SK-N-SH treated with all-trans-retinoic acid at 6 μM for 48 hours (cell line): ENCODE data around the gene GID8.

Experiments
- ATAC-seq: fragments of 200-7000 bp; cut with Tn5 transposase; 3 replicates; pipeline ENCODE4 v1.9.1; 2020; ENCODE audit warnings: mild to moderate bottlenecking, moderate library complexity
- ARNTL ChIP-seq: fragments of 450-650 bp; formaldehyde crosslinking; IDR thresholded peaks from 2 replicates; pipeline ENCODE4 v1.5.0; 2020; ENCODE audit warnings: low read depth, mild to moderate bottlenecking, moderate library complexity, borderline replicate concordance
- BACH2 ChIP-seq: fragments of 250-450 bp; sonication (Bioruptor Pico); IDR thresholded peaks from 2 replicates; pipeline ENCODE4 v1.9.0; 2021; ENCODE audit warnings: mild to moderate bottlenecking, borderline replicate concordance
- CREB5 ChIP-seq: fragments of 250-450 bp; sonication (Bioruptor Pico); IDR thresholded peaks from 2 replicates; pipeline ENCODE4 v1.5.1; 2020; ENCODE audit warnings: low read depth, mild to moderate bottlenecking, moderate library complexity
- CSDC2 ChIP-seq: fragments of 250-450 bp; sonication (Bioruptor Pico); IDR thresholded peaks from 2 replicates; pipeline ENCODE4 v1.5.0; 2020; ENCODE audit warnings: mild to moderate bottlenecking, moderate library complexity
- ESRRG ChIP-seq: fragments of 250-450 bp; sonication (Bioruptor Pico); IDR thresholded peaks from 2 replicates; pipeline ENCODE4 v1.6.1; 2021; ENCODE audit warnings: mild to moderate bottlenecking
- GLIS3 ChIP-seq: fragments of 250-450 bp; sonication (Bioruptor Pico); IDR thresholded peaks from 2 replicates; pipeline ENCODE4 v1.5.0; 2020; ENCODE audit warnings: mild to moderate bottlenecking, moderate library complexity
- ISL1 ChIP-seq: fragments of 250-450 bp; sonication (Bioruptor Pico); IDR thresholded peaks from 2 replicates; pipeline ENCODE4 v2.1.2; 2022; ENCODE audit warnings: mild to moderate bottlenecking, moderate library complexity
- OSR1 ChIP-seq: fragments of 250-450 bp; sonication (Bioruptor Pico); IDR thresholded peaks from 2 replicates; pipeline ENCODE4 v1.8.0; 2022; ENCODE audit warnings: moderate library complexity, mild to moderate bottlenecking, inconsistent platforms
- PATZ1 ChIP-seq: fragments of 250-450 bp; sonication (Bioruptor Pico); IDR thresholded peaks from 2 replicates; pipeline ENCODE4 v1.8.0; 2020; ENCODE audit warnings: mild to moderate bottlenecking, moderate library complexity, borderline replicate concordance
- PPARA ChIP-seq: fragments of 250-450 bp; sonication (Bioruptor Pico); IDR thresholded peaks from 2 replicates; pipeline ENCODE4 v1.5.0; 2020; ENCODE audit warnings: mild to moderate bottlenecking, borderline replicate concordance
- RARB ChIP-seq: fragments of 250-450 bp; sonication (Bioruptor Pico); IDR thresholded peaks from 2 replicates; pipeline ENCODE4 v1.8.0; 2021; ENCODE audit warnings: mild to moderate bottlenecking, moderate library complexity
- SNAI2 ChIP-seq: fragments of 250-450 bp; sonication (Bioruptor Pico); IDR thresholded peaks from 2 replicates; pipeline ENCODE4 v1.5.0; 2020; ENCODE audit warnings: mild to moderate bottlenecking, moderate library complexity
- TCF4 ChIP-seq: fragments of 250-450 bp; sonication (Bioruptor Pico); IDR thresholded peaks from 2 replicates; pipeline ENCODE4 v1.8.0; 2021; ENCODE audit warnings: mild to moderate bottlenecking, moderate library complexity, borderline replicate concordance
- TOX ChIP-seq: fragments of 250-450 bp; sonication (Bioruptor Pico); IDR thresholded peaks from 2 replicates; pipeline ENCODE4 v1.8.0; 2021; ENCODE audit warnings: mild to moderate bottlenecking, moderate library complexity, borderline replicate concordance
- ZC3H10 ChIP-seq: fragments of 250-450 bp; sonication (Bioruptor Pico); IDR thresholded peaks from 2 replicates; pipeline ENCODE4 v1.5.1; 2021; ENCODE audit warnings: mild to moderate bottlenecking, moderate library complexity
- ZFP3 ChIP-seq: fragments of 250-450 bp; sonication (Bioruptor Pico); IDR thresholded peaks from 2 replicates; pipeline ENCODE4 v1.5.0; 2020; ENCODE audit warnings: mild to moderate bottlenecking, moderate library complexity
- ZFP30 ChIP-seq: fragments of 450-650 bp; formaldehyde crosslinking; IDR thresholded peaks from 2 replicates; pipeline ENCODE4 v1.5.0; 2022; ENCODE audit warnings: mild to moderate bottlenecking, moderate library complexity
- ZNF8 ChIP-seq: fragments of 450-650 bp; formaldehyde crosslinking; IDR thresholded peaks from 2 replicates; pipeline ENCODE4 v1.5.0; 2020; ENCODE audit warnings: mild to moderate bottlenecking, moderate library complexity
- TF ChIP-seq, protein P1 (sequence below): fragments of 250-450 bp; sonication (Bioruptor Pico); IDR thresholded peaks from 2 replicates; pipeline ENCODE4 v1.5.1; 2021; ENCODE audit warnings: mild to moderate bottlenecking, moderate library complexity
- TF ChIP-seq, protein P2 (sequence below): fragments of 250-450 bp; sonication (Bioruptor Pico); IDR thresholded peaks from 2 replicates; pipeline ENCODE4 v1.5.0; 2020; ENCODE audit warnings: mild to moderate bottlenecking, moderate library complexity

GID8 gene

GRCh38 chr20:62940875-62941274 lies 2.9 kb downstream of the GID8 start:
- TF ChIP-seq, protein P1, sequence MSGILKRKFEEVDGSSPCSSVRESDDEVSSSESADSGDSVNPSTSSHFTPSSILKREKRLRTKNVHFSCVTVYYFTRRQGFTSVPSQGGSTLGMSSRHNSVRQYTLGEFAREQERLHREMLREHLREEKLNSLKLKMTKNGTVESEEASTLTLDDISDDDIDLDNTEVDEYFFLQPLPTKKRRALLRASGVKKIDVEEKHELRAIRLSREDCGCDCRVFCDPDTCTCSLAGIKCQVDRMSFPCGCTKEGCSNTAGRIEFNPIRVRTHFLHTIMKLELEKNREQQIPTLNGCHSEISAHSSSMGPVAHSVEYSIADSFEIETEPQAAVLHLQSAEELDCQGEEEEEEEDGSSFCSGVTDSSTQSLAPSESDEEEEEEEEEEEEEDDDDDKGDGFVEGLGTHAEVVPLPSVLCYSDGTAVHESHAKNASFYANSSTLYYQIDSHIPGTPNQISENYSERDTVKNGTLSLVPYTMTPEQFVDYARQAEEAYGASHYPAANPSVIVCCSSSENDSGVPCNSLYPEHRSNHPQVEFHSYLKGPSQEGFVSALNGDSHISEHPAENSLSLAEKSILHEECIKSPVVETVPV (CRISPR knock-in tag) = no peak
- no peak for TF ChIP-seq CREB5 (CRISPR knock-in tag)
- no peak for TF ChIP-seq RARB (CRISPR knock-in tag)
- no peak for TF ChIP-seq ZFP3 (CRISPR knock-in tag)
- no peak for TF ChIP-seq ARNTL
- TF ChIP-seq ESRRG (CRISPR knock-in tag) = no peak
- TF ChIP-seq ZNF8 = no peak
- TF ChIP-seq PPARA (CRISPR knock-in tag) = no peak
- TF ChIP-seq, protein P2, sequence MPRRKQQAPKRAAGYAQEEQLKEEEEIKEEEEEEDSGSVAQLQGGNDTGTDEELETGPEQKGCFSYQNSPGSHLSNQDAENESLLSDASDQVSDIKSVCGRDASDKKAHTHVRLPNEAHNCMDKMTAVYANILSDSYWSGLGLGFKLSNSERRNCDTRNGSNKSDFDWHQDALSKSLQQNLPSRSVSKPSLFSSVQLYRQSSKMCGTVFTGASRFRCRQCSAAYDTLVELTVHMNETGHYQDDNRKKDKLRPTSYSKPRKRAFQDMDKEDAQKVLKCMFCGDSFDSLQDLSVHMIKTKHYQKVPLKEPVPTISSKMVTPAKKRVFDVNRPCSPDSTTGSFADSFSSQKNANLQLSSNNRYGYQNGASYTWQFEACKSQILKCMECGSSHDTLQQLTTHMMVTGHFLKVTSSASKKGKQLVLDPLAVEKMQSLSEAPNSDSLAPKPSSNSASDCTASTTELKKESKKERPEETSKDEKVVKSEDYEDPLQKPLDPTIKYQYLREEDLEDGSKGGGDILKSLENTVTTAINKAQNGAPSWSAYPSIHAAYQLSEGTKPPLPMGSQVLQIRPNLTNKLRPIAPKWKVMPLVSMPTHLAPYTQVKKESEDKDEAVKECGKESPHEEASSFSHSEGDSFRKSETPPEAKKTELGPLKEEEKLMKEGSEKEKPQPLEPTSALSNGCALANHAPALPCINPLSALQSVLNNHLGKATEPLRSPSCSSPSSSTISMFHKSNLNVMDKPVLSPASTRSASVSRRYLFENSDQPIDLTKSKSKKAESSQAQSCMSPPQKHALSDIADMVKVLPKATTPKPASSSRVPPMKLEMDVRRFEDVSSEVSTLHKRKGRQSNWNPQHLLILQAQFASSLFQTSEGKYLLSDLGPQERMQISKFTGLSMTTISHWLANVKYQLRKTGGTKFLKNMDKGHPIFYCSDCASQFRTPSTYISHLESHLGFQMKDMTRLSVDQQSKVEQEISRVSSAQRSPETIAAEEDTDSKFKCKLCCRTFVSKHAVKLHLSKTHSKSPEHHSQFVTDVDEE (CRISPR knock-in tag) = no peak
- no peak for TF ChIP-seq ISL1 (CRISPR knock-in tag)
- no peak for TF ChIP-seq TOX (CRISPR knock-in tag)
- no peak for TF ChIP-seq TCF4 (CRISPR knock-in tag)
- TF ChIP-seq BACH2 (CRISPR knock-in tag) = no peak
- TF ChIP-seq OSR1 (CRISPR knock-in tag) = no peak
- TF ChIP-seq CSDC2 (CRISPR knock-in tag) = no peak
- no peak for TF ChIP-seq GLIS3 (CRISPR knock-in tag)
- TF ChIP-seq ZC3H10 (CRISPR knock-in tag) = no peak
- TF ChIP-seq PATZ1 (CRISPR knock-in tag) = no peak
- ATAC-seq = no peak

- TF ChIP-seq CREB5 (CRISPR knock-in tag) = no peak
- no peak for TF ChIP-seq RARB (CRISPR knock-in tag)
- no peak for TF ChIP-seq TOX (CRISPR knock-in tag)
- no peak for TF ChIP-seq TCF4 (CRISPR knock-in tag)
- TF ChIP-seq ZNF8 = no peak
- no peak for TF ChIP-seq GLIS3 (CRISPR knock-in tag)
- TF ChIP-seq SNAI2 (CRISPR knock-in tag) = no peak
- TF ChIP-seq, all 23 proteins: peak for 0
- ATAC-seq = no peak
These were observed 3.8 kb downstream of the GID8 start for GRCh38 chr20:62941792-62942191.

- no peak for ATAC-seq
- no peak for TF ChIP-seq ARNTL
- TF ChIP-seq, protein P2 (CRISPR knock-in tag) = no peak
- no peak for TF ChIP-seq TOX (CRISPR knock-in tag)
- TF ChIP-seq SNAI2 (CRISPR knock-in tag) = no peak
- TF ChIP-seq CSDC2 (CRISPR knock-in tag) = no peak
- TF ChIP-seq PATZ1 (CRISPR knock-in tag) = no peak
- TF ChIP-seq ZFP30 = no peak
- TF ChIP-seq TCF4 (CRISPR knock-in tag) = no peak
- TF ChIP-seq ZNF8 = no peak
- no peak for TF ChIP-seq ISL1 (CRISPR knock-in tag)
- no peak for TF ChIP-seq ESRRG (CRISPR knock-in tag)
- TF ChIP-seq, protein P1 (CRISPR knock-in tag) = no peak
These were observed 4.5 kb downstream of the GID8 start for GRCh38 chr20:62942456-62942855.
